Thyroid gland (tissue), 4 donors: ENCODE data around the gene PDE1C.
A peak's percentile ranks its signal among the peaks of the same experiment; 100 is the strongest.

Experiments
- POLR2A ChIP-seq, 2 donors: fragments of 450-650 bp; IDR thresholded peaks; one replicate each; pipeline ENCODE4 v1.6.1; 2017; ENCODE audit warnings: antibody characterized with exemption in 2 of 2, mild to moderate bottlenecking in 2 of 2, moderate library complexity in 1 of 2
- TF ChIP-seq, protein P1 (sequence below), 6 experiments: fragments of 200-600 bp in 3 of 6; fragments of 450-650 bp in 3 of 6; sonication (generic) in 3 of 6; IDR thresholded peaks; one replicate each; pipeline ENCODE4 v1.5.1; 2016 to 2019; ENCODE audit warnings: antibody characterized with exemption in 6 of 6, mild to moderate bottlenecking in 2 of 6, inconsistent platforms in 1 of 6, moderate library complexity in 1 of 6

DNA sequence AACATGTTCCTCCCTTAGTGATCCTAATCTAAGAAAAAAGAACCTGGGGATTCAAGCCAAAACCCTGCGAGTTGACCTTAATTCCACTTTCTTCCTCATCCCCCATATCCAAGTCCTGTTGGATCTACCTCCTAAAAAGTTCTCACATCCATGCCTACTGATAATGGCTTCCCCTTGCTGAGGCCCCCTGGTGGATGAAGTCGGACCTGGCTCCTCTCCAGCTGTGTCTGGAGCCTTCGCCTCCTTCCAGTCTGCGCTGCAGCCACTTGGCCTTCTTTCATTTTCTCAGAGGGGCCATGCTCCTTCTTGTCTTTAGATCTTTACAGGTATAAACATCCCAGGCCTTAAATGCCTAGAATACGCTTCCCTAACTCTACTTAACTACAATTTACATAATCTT, 8.1 kb downstream of the PDE1C start:
- TF ChIP-seq, protein P1, sequence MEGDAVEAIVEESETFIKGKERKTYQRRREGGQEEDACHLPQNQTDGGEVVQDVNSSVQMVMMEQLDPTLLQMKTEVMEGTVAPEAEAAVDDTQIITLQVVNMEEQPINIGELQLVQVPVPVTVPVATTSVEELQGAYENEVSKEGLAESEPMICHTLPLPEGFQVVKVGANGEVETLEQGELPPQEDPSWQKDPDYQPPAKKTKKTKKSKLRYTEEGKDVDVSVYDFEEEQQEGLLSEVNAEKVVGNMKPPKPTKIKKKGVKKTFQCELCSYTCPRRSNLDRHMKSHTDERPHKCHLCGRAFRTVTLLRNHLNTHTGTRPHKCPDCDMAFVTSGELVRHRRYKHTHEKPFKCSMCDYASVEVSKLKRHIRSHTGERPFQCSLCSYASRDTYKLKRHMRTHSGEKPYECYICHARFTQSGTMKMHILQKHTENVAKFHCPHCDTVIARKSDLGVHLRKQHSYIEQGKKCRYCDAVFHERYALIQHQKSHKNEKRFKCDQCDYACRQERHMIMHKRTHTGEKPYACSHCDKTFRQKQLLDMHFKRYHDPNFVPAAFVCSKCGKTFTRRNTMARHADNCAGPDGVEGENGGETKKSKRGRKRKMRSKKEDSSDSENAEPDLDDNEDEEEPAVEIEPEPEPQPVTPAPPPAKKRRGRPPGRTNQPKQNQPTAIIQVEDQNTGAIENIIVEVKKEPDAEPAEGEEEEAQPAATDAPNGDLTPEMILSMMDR (IDR thresholded peaks at IDR 0.05): peak in 1 of 6 experiments; percentile 30
- no peak for TF ChIP-seq POLR2A (IDR thresholded peaks at IDR 0.05)
